Raji (cell line): ENCODE measurements around the gene PARD3B.

Source experiments
- POLR2A ChIP-seq: IDR thresholded peaks from 2 replicates; pipeline ENCODE4 v1.6.1; 2011; ENCODE audit warnings: low read depth, low read length, control low read depth; ENCODE audit not compliant: insufficient read depth

PARD3B gene

GRCh38 chr2:205499006-205499405, 953.7 kb downstream of the PARD3B start:
- no peak for TF ChIP-seq POLR2A

GRCh38 chr2:205500065-205500464, 954.8 kb downstream of the PARD3B start:
- TF ChIP-seq POLR2A = no peak

- no peak for TF ChIP-seq POLR2A
Measured at GRCh38 chr2:205500951-205501350, 955.7 kb downstream of the PARD3B start.

- no peak for TF ChIP-seq POLR2A
Measured at GRCh38 chr2:205501826-205502225, 956.6 kb downstream of the PARD3B start.

- TF ChIP-seq POLR2A = no peak
Measured at GRCh38 chr2:205505371-205505770, 960.1 kb downstream of the PARD3B start.

GRCh38 chr2:205509655-205510054, 964.4 kb downstream of the PARD3B start:
- TF ChIP-seq POLR2A = no peak

GRCh38 chr2:205510345-205510744, 965.1 kb downstream of the PARD3B start:
- no peak for TF ChIP-seq POLR2A

- TF ChIP-seq POLR2A = no peak
Measured at GRCh38 chr2:205511221-205511620, 965.9 kb downstream of the PARD3B start.

- TF ChIP-seq POLR2A = no peak
Measured at GRCh38 chr2:205511641-205512040, 966.4 kb downstream of the PARD3B start.

GRCh38 chr2:205520311-205520710, 975.0 kb downstream of the PARD3B start:
- no peak for TF ChIP-seq POLR2A

- no peak for TF ChIP-seq POLR2A
Measured at GRCh38 chr2:205524656-205525055, 979.4 kb downstream of the PARD3B start.

- TF ChIP-seq POLR2A = no peak
Measured at GRCh38 chr2:205527801-205528200, 982.5 kb downstream of the PARD3B start.

GRCh38 chr2:205531072-205531471, 985.8 kb downstream of the PARD3B start:
- no peak for TF ChIP-seq POLR2A

- no peak for TF ChIP-seq POLR2A
Measured at GRCh38 chr2:205531489-205532148, 986.3 kb downstream of the PARD3B start.

- TF ChIP-seq POLR2A = no peak
Measured at GRCh38 chr2:205535001-205535400, 989.7 kb downstream of the PARD3B start.

- TF ChIP-seq POLR2A = no peak
Measured at GRCh38 chr2:205539603-205540002, 994.3 kb downstream of the PARD3B start.

GRCh38 chr2:205540036-205540435, 994.8 kb downstream of the PARD3B start:
- no peak for TF ChIP-seq POLR2A

GRCh38 chr2:205543262-205543843, 998.1 kb downstream of the PARD3B start:
- no peak for TF ChIP-seq POLR2A
